ENCODE results near the gene HPX.

Gene HPX

DNA sequence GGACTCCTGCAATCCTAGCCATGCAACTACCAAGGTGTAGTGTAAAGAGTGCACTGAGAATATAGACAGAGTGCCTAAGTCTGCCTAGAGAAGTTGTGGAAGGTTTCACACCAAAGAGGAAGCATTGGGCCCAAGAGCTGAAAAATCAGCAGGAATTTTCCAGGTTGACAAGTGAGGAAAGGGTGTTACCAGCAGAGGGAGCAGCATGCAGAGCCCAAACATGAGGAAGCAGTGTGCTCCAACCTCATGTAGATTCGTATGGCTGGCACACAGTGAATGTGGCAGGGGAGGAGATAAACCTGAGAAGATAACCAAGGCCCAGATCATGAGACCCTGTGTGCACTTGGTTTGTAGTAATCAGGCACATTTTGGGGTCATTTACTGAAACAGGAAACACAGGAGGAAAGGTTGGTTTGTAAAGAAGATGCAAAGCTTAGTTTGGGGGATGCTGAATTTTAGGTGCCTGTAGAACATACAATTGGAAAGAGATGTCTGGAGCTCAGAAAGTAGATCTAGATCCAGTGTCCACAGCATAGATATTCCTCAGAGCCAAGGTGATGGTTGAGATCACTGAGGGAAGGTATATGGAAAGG is 1.7 kb downstream of the HPX start:
- TF ChIP-seq, protein P1, sequence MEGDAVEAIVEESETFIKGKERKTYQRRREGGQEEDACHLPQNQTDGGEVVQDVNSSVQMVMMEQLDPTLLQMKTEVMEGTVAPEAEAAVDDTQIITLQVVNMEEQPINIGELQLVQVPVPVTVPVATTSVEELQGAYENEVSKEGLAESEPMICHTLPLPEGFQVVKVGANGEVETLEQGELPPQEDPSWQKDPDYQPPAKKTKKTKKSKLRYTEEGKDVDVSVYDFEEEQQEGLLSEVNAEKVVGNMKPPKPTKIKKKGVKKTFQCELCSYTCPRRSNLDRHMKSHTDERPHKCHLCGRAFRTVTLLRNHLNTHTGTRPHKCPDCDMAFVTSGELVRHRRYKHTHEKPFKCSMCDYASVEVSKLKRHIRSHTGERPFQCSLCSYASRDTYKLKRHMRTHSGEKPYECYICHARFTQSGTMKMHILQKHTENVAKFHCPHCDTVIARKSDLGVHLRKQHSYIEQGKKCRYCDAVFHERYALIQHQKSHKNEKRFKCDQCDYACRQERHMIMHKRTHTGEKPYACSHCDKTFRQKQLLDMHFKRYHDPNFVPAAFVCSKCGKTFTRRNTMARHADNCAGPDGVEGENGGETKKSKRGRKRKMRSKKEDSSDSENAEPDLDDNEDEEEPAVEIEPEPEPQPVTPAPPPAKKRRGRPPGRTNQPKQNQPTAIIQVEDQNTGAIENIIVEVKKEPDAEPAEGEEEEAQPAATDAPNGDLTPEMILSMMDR (IDR thresholded peaks at IDR 0.05; ENCODE audit: borderline replicate concordance, control extremely low read depth, extremely low read depth, insufficient read depth, missing control alignments): peak; percentile 37
- no peak for DNase-seq (ENCODE audit: low spot score)
- in situ Hi-C loops (cut with MboI; ENCODE audit: low sequenced_read_pairs, unreplicated experiment): no loop called here

DNA sequence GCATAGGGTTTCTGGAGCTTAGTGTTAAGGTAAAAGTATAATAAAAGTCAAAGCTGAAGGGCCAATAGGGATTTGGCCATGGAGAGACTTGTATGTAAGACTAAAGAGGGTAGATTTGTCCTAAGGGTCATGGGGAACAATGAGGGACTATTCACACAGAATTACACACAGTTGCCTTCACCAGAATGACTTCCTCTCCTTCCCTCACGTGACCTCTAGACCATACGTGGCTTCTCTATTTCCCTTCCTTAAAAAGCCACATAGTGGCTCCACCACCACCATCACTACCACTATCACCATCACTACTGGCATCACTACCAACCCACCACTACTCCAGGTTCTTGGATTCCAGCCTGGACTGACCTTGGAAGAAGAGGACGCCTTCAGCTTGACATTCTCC is 2.8 kb downstream of the HPX start:
- in situ Hi-C loops (cut with MboI; ENCODE audit: low sequenced_read_pairs, unreplicated experiment): no loop called here
- TF ChIP-seq, protein P1 (IDR thresholded peaks at IDR 0.05; ENCODE audit: borderline replicate concordance, control extremely low read depth, extremely low read depth, insufficient read depth, missing control alignments): no peak
- no peak for DNase-seq (ENCODE audit: low spot score)

DNA sequence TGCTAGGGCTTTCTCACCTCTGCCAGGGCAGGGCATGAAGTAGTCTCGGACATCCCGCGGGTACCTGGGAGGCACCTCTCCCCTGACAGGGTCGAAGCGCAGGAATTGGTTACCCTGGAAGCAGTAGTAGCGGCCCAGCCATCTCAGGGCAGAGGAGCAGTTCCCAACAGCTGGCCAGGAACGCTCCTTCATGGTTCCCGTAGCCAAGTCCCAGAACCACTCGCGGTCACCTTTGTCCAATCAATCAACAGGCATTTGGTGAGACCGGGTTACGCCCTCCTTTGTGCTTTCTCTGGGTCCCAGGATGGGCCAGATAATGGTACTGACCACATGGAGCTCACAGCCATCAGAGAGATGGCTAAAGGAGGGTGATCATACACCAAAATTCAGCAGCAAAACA is 3.4 kb downstream of the HPX start:
- TF ChIP-seq, protein P1 (IDR thresholded peaks at IDR 0.05; ENCODE audit: borderline replicate concordance, control extremely low read depth, extremely low read depth, insufficient read depth, missing control alignments): no peak
- no peak for DNase-seq (ENCODE audit: low spot score)
- in situ Hi-C loops (cut with MboI; ENCODE audit: low sequenced_read_pairs, unreplicated experiment): no loop called here

DNA sequence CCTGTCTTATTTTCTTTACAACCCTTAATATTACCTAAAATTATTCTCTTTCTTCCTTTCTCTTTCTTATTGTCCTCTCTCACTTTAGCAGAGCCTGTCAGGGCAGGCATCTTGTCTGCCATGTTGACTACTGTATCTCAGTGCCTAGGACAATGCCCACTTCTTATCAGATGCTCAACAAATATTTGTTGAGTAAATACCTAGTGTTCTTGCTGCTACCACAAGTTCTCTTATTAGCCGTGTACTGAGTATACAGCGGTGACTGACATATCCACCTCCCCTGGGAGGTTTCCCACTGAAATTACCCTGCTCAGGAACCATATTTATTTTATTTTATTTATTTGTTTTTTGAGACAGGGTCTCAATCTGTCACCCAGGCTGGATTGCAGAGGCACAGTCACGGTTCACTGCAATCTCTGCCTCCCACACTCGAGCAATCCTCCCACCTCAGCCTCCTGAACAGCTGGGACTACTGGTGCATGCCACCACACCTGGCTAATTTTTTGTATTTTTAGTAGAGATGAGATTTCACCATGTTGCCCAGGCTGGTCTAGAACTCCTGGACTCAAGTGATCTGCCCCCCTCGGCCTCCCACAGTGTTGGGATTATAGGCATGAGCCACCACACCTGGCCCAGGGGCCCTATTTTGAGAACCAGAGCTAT is 6.7 kb downstream of the HPX start:
- no peak for DNase-seq (ENCODE audit: low spot score)
- TF ChIP-seq, protein P1 (IDR thresholded peaks at IDR 0.05; ENCODE audit: borderline replicate concordance, control extremely low read depth, extremely low read depth, insufficient read depth, missing control alignments): no peak
- in situ Hi-C loops (cut with MboI; ENCODE audit: low sequenced_read_pairs, unreplicated experiment): no loop called here

DNA sequence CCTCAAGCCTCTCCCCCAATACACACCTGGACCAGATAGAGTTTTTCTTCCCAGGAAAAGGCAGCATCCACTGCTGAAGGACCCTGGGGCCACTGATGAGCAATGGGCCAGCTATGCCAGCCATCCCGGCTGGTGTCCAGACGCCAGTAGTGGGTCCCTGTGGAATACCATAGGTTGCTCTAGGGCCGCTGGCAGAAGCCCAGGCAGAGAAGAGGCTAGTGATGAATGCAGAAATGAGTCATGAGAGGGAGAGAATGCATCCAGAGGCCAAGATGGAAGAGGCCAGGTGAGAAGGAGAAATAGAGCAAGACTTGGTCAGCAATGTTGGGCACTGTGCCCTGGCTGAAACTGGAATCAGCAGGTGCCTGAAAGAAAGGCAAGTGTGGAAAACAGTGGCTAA is 8.9 kb downstream of the HPX start:
- TF ChIP-seq, protein P1 (IDR thresholded peaks at IDR 0.05; ENCODE audit: borderline replicate concordance, control extremely low read depth, extremely low read depth, insufficient read depth, missing control alignments): no peak
- DNase-seq (ENCODE audit: low spot score): no peak
- in situ Hi-C loops (cut with MboI; ENCODE audit: low sequenced_read_pairs, unreplicated experiment): no loop called here

DNA sequence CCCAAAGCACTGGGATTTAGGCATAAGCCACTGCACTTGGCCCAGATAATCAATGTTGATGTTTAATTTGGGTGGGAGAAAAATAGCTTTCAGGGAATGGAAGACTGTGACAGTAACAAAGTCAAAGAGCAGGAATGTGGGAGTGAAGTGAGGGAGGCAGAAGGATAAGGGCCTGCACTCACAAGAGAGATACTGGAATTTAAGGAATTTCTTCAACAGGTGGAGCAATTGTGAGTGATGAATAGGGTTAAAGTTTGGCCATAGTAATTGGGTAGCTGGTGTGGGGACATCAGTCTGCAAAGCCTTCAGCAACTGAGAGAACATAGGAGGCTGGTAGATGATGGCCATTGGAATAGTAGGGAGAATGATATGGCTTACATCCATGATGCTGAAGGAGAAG is 13.3 kb downstream of the HPX start:
- TF ChIP-seq, protein P1 (IDR thresholded peaks at IDR 0.05; ENCODE audit: borderline replicate concordance, control extremely low read depth, extremely low read depth, insufficient read depth, missing control alignments): no peak
- no peak for DNase-seq (ENCODE audit: low spot score)

More for the DNA sequence above, 13.3 kb downstream of the HPX start:
- in situ Hi-C loops (cut with MboI; ENCODE audit: low sequenced_read_pairs, unreplicated experiment): no loop called here

Data from GM13976 (cell line).